HG03520 (cell line): ENCODE data around the gene PSMD4.

Source experiments
- ATAC-seq: cut with Tn5 transposase; IDR thresholded peaks from one replicate; pipeline ENCODE4 v1.9.1; 2021; ENCODE audit warnings: mild to moderate bottlenecking, moderate library complexity; ENCODE audit not compliant: unreplicated experiment

Gene PSMD4

GRCh38 chr1:151293093-151293492, 38.6 kb downstream of the PSMD4 start:
- no peak for ATAC-seq

- ATAC-seq, result no peak
Measured at GRCh38 chr1:151294742-151295462, 40.4 kb downstream of the PSMD4 start.

- no peak for ATAC-seq
Measured at GRCh38 chr1:151309811-151310323, 55.3 kb downstream of the PSMD4 start.

- ATAC-seq, result no peak
Measured at GRCh38 chr1:151311011-151311410, 56.5 kb downstream of the PSMD4 start.

DNA sequence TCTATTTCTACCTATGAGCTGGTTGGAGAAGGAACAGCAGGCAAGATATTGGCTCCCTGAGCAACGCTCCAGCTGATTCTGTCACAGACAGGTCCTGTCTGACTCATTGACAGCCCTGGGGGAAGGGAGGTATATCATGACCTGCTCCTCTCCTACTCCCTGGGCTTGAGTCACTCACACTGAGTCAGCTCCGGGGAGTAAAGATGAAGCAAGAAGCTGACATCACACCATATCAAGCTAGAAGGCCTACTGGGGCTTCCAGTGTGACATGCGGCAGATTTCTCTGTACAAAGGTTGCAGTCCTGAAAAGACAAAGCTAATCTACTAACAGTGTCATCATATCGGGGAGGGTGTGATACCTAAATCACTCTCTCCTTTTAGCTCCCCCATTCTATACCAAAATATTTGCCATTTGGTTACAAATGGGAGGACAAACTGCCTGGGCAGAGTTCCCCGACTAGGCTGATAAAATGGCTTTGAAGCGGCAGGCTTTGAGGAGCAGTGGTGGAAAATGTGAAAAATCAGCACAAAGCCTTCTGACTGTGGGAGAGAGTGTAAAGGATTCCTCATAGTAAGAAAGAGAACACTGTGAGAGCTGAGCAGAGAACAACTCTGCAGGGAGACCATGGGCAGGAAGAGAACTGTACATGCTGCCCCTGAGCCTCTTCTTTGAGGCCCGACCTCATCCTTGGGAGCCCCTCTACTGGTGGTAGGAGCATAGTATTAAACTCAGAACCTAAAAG, 57.2 kb downstream of the PSMD4 start:
- no peak for ATAC-seq

DNA sequence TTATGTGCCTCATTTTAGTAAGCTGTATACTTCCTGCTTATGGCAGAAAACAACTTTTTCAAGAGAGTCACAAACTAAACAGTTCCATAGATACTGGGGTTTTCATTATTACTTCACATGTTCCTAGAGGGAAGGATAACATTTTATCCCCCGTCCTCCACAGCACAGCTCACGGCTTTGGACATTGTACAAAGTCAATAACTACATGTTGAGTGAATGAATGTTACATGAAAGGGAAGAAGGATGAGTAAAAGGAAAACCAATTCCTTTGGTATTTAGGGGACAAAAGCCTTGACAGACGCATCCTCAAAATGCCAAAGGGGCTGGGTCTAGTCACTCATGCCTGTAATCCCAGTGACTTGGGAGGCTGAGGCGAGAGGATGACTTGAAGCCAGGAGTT, 57.9 kb downstream of the PSMD4 start:
- ATAC-seq, result no peak

DNA sequence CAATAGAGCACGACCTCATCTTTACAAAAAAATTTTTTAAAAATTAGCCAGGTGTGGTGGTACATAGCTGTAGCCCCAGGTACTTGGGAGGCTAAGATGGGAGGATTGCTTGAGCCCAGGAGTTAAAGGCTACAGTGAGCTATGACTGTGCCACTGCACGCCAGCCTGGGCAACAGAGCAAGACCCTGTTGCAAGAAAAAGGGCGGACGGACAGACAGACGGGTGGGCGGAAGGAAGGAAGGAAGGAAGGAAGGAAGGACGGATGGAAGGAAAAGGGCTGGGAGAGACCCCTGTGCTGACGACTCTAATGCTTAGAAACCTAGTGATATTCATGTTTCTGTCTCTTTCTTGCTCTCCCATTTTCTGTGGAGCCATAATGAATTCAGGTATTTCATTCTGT, 58.3 kb downstream of the PSMD4 start:
- no peak for ATAC-seq

- no peak for ATAC-seq
Measured at GRCh38 chr1:151313501-151313900, 59.0 kb downstream of the PSMD4 start.

- ATAC-seq, result no peak
Measured at GRCh38 chr1:151314137-151314875, 59.8 kb downstream of the PSMD4 start.

DNA sequence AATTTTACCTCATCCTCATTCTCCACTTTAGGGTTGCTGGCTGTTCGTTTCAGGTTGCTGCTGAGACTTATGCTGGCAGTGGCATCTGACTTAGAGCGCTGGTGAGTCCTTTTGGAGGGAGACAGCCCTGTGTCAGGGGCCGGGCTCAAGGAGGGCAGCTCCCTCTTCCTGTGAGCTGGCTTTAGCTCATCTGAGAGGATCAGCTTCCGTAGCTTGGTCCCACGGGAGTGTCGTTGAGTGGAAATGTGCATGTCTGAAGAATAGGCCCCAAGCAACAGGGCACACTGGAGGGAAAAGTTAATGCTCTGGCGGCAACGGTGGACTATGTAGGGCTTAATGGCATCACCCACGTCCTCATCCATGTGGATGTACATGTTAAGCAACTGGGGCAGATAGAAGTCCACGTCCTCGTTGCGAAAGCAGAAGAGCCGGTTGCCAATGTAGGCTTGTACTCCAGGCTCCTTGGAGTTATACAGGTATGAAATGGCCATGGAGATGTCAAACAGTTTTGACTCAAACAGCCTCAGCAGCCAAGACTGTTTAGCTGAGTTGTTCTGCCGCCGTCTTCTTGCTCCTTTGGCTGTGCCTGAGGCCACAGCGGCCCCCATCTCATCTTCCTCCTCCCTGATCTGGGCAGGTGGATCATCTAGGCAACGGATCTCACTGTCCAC, 61.2 kb downstream of the PSMD4 start:
- no peak for ATAC-seq
